Measurements from ENCODE around the gene ACTL10.

The ACTL10 gene

GRCh38 chr20:33653218-33653899, 13.4 kb upstream of the ACTL10 start (continued):
- no peak for TF ChIP-seq ZNF518A (tag by site-specific recombination; conservative IDR thresholded peaks at IDR 0.05; ENCODE audit: low read depth)
- peak; percentile 41; the same call in 1 of the 2 replicates for TF ChIP-seq ZBTB17 (tag by site-specific recombination; IDR thresholded peaks at IDR 0.05)
- TF ChIP-seq ZNF544 (tag by site-specific recombination; IDR thresholded peaks at IDR 0.05), result no peak
- TF ChIP-seq ZNF449 (tag by site-specific recombination; IDR thresholded peaks at IDR 0.05), result no peak
- 0 out of 2 replicates have a peak, but pooled peaks have one; percentile 37 for TF ChIP-seq KLF17 (tag by site-specific recombination; IDR thresholded peaks at IDR 0.05)
- no peak for TF ChIP-seq ZNF138 (tag by site-specific recombination; IDR thresholded peaks at IDR 0.05; ENCODE audit: borderline replicate concordance)
- 0 out of 2 replicates have a peak, but pooled peaks have one; percentile 22 for TF ChIP-seq ZBTB8A (tag by site-specific recombination; IDR thresholded peaks at IDR 0.05)
- TF ChIP-seq ZNF174 (tag by site-specific recombination; IDR thresholded peaks at IDR 0.05), result no peak
- no peak for TF ChIP-seq AEBP2 (tag by site-specific recombination; IDR thresholded peaks at IDR 0.05; ENCODE audit: borderline replicate concordance)
- TF ChIP-seq ZNF549 (tag by site-specific recombination; IDR thresholded peaks at IDR 0.05), result no peak
- peak; percentile 93 for TF ChIP-seq SCRT2 (tag by site-specific recombination; IDR thresholded peaks at IDR 0.05)
- TF ChIP-seq ZNF692 (tag by site-specific recombination; IDR thresholded peaks at IDR 0.05), result no peak
- no peak for TF ChIP-seq ZNF292 (tag by site-specific recombination; IDR thresholded peaks at IDR 0.05; ENCODE audit: borderline replicate concordance, low read depth)
- TF ChIP-seq ZNF501 (tag by site-specific recombination; IDR thresholded peaks at IDR 0.05), result no peak
- TF ChIP-seq ZBTB48 (tag by site-specific recombination; IDR thresholded peaks at IDR 0.05), result peak; percentile 73
- TF ChIP-seq, protein P1, sequence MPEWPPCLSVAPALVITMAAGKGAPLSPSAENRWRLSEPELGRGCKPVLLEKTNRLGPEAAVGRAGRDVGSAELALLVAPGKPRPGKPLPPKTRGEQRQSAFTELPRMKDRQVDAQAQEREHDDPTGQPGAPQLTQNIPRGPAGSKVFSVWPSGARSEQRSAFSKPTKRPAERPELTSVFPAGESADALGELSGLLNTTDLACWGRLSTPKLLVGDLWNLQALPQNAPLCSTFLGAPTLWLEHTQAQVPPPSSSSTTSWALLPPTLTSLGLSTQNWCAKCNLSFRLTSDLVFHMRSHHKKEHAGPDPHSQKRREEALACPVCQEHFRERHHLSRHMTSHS (tag by site-specific recombination; IDR thresholded peaks at IDR 0.05), result no peak
- TF ChIP-seq ZNF830 (tag by site-specific recombination; IDR thresholded peaks at IDR 0.05; ENCODE audit: low read depth), result no peak
- peak; percentile 63; the same call in 1 of the 2 replicates for TF ChIP-seq ZNF2 (tag by site-specific recombination; IDR thresholded peaks at IDR 0.05)
- peak; percentile 92 for TF ChIP-seq SCRT1 (tag by site-specific recombination; IDR thresholded peaks at IDR 0.05; ENCODE audit: borderline replicate concordance)
- no peak for TF ChIP-seq OVOL3 (tag by site-specific recombination; IDR thresholded peaks at IDR 0.05)
- TF ChIP-seq ZNF530 (tag by site-specific recombination; IDR thresholded peaks at IDR 0.05; ENCODE audit: low read depth), result no peak
- no peak for TF ChIP-seq ZNF132 (tag by site-specific recombination; IDR thresholded peaks at IDR 0.05; ENCODE audit: borderline replicate concordance)
